Measurements from ENCODE around the gene KCTD15.

DNA sequence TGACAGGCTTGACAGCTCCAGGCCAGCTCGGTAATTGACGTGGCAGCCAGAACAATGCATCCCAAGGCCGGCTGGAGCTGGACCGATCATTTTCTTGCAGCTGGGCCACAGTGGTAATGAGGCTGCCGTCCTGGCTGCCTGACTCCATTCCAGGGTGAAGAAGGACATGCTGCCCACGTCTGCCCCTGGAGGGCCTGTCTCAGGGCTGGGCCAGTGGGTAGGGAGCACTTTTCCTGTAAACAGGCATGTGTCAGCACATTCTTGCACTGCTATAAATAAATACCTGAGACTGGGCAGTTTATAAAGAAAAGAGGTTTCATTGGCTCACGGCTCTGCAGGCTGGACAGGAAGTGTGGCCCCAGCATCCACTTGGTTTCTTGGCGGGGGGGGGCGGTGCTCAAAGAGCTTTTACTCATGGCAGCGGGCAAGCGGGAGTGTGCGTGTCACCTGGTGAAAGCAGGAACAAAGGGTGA is 38.1 kb upstream of the KCTD15 start:
- TF ChIP-seq CTCF (IDR thresholded peaks at IDR 0.05; ENCODE audit: extremely low read depth in 1 of 2, insufficient read depth in 1 of 2, low read depth in 1 of 2, low read length in 2 of 2) (no peak), EZH2 (IDR thresholded peaks at IDR 0.05; ENCODE audit: borderline replicate concordance, low read depth, low read length, severe bottlenecking) (no peak), POLR2AphosphoS5 (IDR thresholded peaks at IDR 0.05; ENCODE audit: insufficient read depth, low read depth, low read length) (no peak), POLR2A (IDR thresholded peaks at IDR 0.05; ENCODE audit: low read depth, low read length) (no peak), MYC (IDR thresholded peaks at IDR 0.05; ENCODE audit: low read depth, low read length) (no peak)
